PFSK-1 (cell line): ENCODE measurements around the gene RNASE8.

ENCODE experiments used
- POLR2AphosphoS5 ChIP-seq: IDR thresholded peaks from 2 replicates; pipeline ENCODE4 v1.6.1; 2012; ENCODE audit warnings: low read depth, mild to moderate bottlenecking, control low read depth, low read length, moderate library complexity
- TAF1 ChIP-seq: IDR thresholded peaks from 2 replicates; pipeline ENCODE4 v1.6.1; 2012; ENCODE audit warnings: low read length, control low read depth, borderline replicate concordance; ENCODE audit not compliant: insufficient read depth

The RNASE8 gene

GRCh38 chr14:21107283-21107800 is 49.7 kb downstream of the RNASE8 start:
- no peak for TF ChIP-seq POLR2AphosphoS5
- no peak for TF ChIP-seq TAF1
